HepG2 (cell line): ENCODE measurements around the gene SIK3. TPM values are rescaled to one million over a fixed set of nuclear protein-coding genes. Genes with fewer than 3 reads are reported as not detected.

Source experiments
- ATM ChIP-seq: fragments of 450-650 bp; IDR thresholded peaks from 2 replicates; pipeline ENCODE4 v1.7.1; 2017; ENCODE audit warnings: mild to moderate bottlenecking, borderline replicate concordance
- EP300 ChIP-seq, 3 experiments: sonication (generic) in 1 of 3; formaldehyde crosslinking in 1 of 3; IDR thresholded peaks; 2 replicates each; pipeline versions ENCODE4 v1.5.1 to v1.6.1; 2011 to 2020; ENCODE audit warnings: low read depth in 2 of 3, low read length in 2 of 3, borderline replicate concordance in 1 of 3, improper control_type of control experiment in 1 of 3, mild to moderate bottlenecking in 1 of 3, missing genetic modification reagents in 1 of 3, moderate library complexity in 1 of 3
- GMEB2 ChIP-seq: IDR thresholded peaks from 2 replicates; pipeline ENCODE4 v1.6.1; 2016; ENCODE audit warnings: missing biosample characterization, missing genetic modification reagents, low read depth
- HMG20A ChIP-seq: IDR thresholded peaks from 2 replicates; pipeline ENCODE4 v1.6.1; 2016; ENCODE audit warnings: borderline replicate concordance
- HNF4A ChIP-seq: sonication (generic); formaldehyde crosslinking; IDR thresholded peaks from 2 replicates; pipeline ENCODE4 v1.4.0; 2020; ENCODE audit warnings: missing genetic modification reagents
- IKZF5 ChIP-seq: IDR thresholded peaks from 2 replicates; pipeline ENCODE4 v1.6.1; 2018; ENCODE audit warnings: missing genetic modification reagents, mild to moderate bottlenecking, missing compliant biosample characterization
- KAT8 ChIP-seq: IDR thresholded peaks from 2 replicates; pipeline ENCODE4 v1.6.1; 2016; ENCODE audit warnings: missing genetic modification reagents, missing compliant biosample characterization
- MIER3 ChIP-seq: IDR thresholded peaks from 2 replicates; pipeline ENCODE4 v1.6.1; 2016; ENCODE audit warnings: missing compliant biosample characterization, borderline replicate concordance
- NFIC ChIP-seq: IDR thresholded peaks from 2 replicates; pipeline ENCODE4 v1.6.1; 2012; ENCODE audit warnings: mild to moderate bottlenecking, low read length, inconsistent platforms
- SALL1 ChIP-seq: sonication (generic); formaldehyde crosslinking; IDR thresholded peaks from 2 replicates; pipeline ENCODE4 v1.8.0; 2022; ENCODE audit warnings: mild to moderate bottlenecking, missing genetic modification reagents
- SKIL ChIP-seq: sonication (generic); formaldehyde crosslinking; IDR thresholded peaks from 2 replicates; pipeline ENCODE4 v1.8.0; 2022; ENCODE audit warnings: missing genetic modification reagents, mild to moderate bottlenecking, moderate library complexity, borderline replicate concordance
- SRY ChIP-seq: sonication (generic); formaldehyde crosslinking; IDR thresholded peaks from 2 replicates; pipeline ENCODE4 v1.8.0; 2022; ENCODE audit warnings: mild to moderate bottlenecking, missing genetic modification reagents
- TRAFD1 ChIP-seq: sonication (generic); formaldehyde crosslinking; IDR thresholded peaks from 2 replicates; pipeline ENCODE4 v1.5.1; 2020; ENCODE audit warnings: missing genetic modification reagents, mild to moderate bottlenecking, borderline replicate concordance
- TSC22D2 ChIP-seq: sonication (generic); formaldehyde crosslinking; IDR thresholded peaks from 2 replicates; pipeline ENCODE4 v1.5.1; 2020; ENCODE audit warnings: missing genetic modification reagents, mild to moderate bottlenecking, borderline replicate concordance
- ZFP82 ChIP-seq: sonication (generic); formaldehyde crosslinking; IDR thresholded peaks from 2 replicates; pipeline ENCODE4 v1.5.1; 2020; ENCODE audit warnings: mild to moderate bottlenecking, missing genetic modification reagents, borderline replicate concordance
- ZMYM2 ChIP-seq: sonication (generic); formaldehyde crosslinking; IDR thresholded peaks from 2 replicates; pipeline ENCODE4 v1.8.0; 2022; ENCODE audit warnings: mild to moderate bottlenecking, missing genetic modification reagents
- ZNF24 ChIP-seq: fragments of 450-650 bp; IDR thresholded peaks from 2 replicates; pipeline ENCODE4 v1.6.1; 2017; ENCODE audit warnings: antibody characterized with exemption, mild to moderate bottlenecking
- ZNF350 ChIP-seq: sonication (generic); formaldehyde crosslinking; IDR thresholded peaks from 2 replicates; pipeline ENCODE4 v1.4.0; 2020; ENCODE audit warnings: mild to moderate bottlenecking, low read depth, missing genetic modification reagents, borderline replicate concordance
- ZNF703 ChIP-seq: sonication (generic); formaldehyde crosslinking; IDR thresholded peaks from 2 replicates; pipeline ENCODE4 v1.5.1; 2020; ENCODE audit warnings: missing genetic modification reagents, mild to moderate bottlenecking, moderate library complexity, borderline replicate concordance
- ZNF709 ChIP-seq: sonication (generic); formaldehyde crosslinking; IDR thresholded peaks from 2 replicates; pipeline ENCODE4 v1.5.0; 2020; ENCODE audit warnings: mild to moderate bottlenecking, missing genetic modification reagents
- ZNF816 ChIP-seq: sonication (generic); formaldehyde crosslinking; IDR thresholded peaks from 2 replicates; pipeline ENCODE4 v1.8.0; 2022; ENCODE audit warnings: missing genetic modification reagents, mild to moderate bottlenecking, borderline replicate concordance
- ZNF841 ChIP-seq: sonication (generic); formaldehyde crosslinking; IDR thresholded peaks from 2 replicates; pipeline ENCODE4 v1.8.1; 2023; ENCODE audit warnings: missing genetic modification reagents, borderline replicate concordance
- polyA plus RNA-seq, 8 experiments: library from polyadenylated mRNA; depleted of rRNA in 3 of 8; stranded (reverse) in 7 of 8; unstranded in 1 of 8; fragments of >200 nt; fragmentation: Illumina TruSeq in 4 of 8; extraction: Trizol in 4 of 8; gene quantifications; 2 replicates each; pipeline versions ENCODE4 v1.2.1 to v1.2.3, GENCODE V29; 2011 to 2016; ENCODE audit warnings: low read depth in 4 of 8, missing spikeins in 1 of 8, mixed read lengths in 1 of 8; ENCODE audit not compliant: insufficient read depth in 1 of 8
- total RNA-seq, 5 experiments: library from RNA; depleted of rRNA; stranded (reverse); fragments of >200 nt; fragmentation: Illumina TruSeq; extraction: Trizol; gene quantifications; 2 replicates each; pipeline ENCODE4 v1.2.3, GENCODE V29; 2016; ENCODE audit warnings: low read depth in 1 of 5

The SIK3 gene
- total and polyA plus RNA-seq, 2 of the 13 experiments (the other 11 are each of a cell fraction or from before 2014, with no cell fraction given): 5.7 to 9.8 TPM

GRCh38 chr11:116826751-116827431, 271.3 kb downstream of the SIK3 start (continued):
- TF ChIP-seq GMEB2 (CRISPR knock-in tag): no peak
- peak; percentile 90 for TF ChIP-seq ZNF350 (CRISPR knock-in tag)
- 0 out of 2 replicates have a peak, but pooled peaks have one; percentile 32 for TF ChIP-seq ZNF24
- no peak for TF ChIP-seq ZNF841
- TF ChIP-seq ZMYM2 (CRISPR knock-in tag): peak; percentile 91
- TF ChIP-seq ATM: no peak
- no peak for TF ChIP-seq ZFP82 (CRISPR knock-in tag)
- no peak for TF ChIP-seq ZNF703 (CRISPR knock-in tag)
- TF ChIP-seq IKZF5 (CRISPR knock-in tag): peak; percentile 95
- TF ChIP-seq SRY (CRISPR knock-in tag): no peak
- peak; percentile 98 for TF ChIP-seq HNF4A (CRISPR knock-in tag)
- TF ChIP-seq KAT8: 0 out of 2 replicates have a peak, but pooled peaks have one; percentile 36
- TF ChIP-seq SALL1 (CRISPR knock-in tag): peak; percentile 98
- TF ChIP-seq EP300 (IDR thresholded peaks at IDR 0.05; ENCODE audit: low read depth in 2 of 2, low read length in 2 of 2): peak; percentile 35 to 82; a peak in 3 of 4 replicates
- TF ChIP-seq EP300 (CRISPR knock-in tag; IDR thresholded peaks at IDR 0.05; ENCODE audit: borderline replicate concordance): peak; percentile 71; the same call in 1 of the 2 replicates
- TF ChIP-seq NFIC: no peak
- no peak; the same call in 1 of the 2 replicates for TF ChIP-seq TSC22D2 (CRISPR knock-in tag)
- peak; percentile 68; the same call in 1 of the 2 replicates for TF ChIP-seq HMG20A (CRISPR knock-in tag)
- TF ChIP-seq SKIL: peak; percentile 97
- peak; percentile 87 for TF ChIP-seq MIER3 (CRISPR knock-in tag)
- peak; percentile 39; the same call in 1 of the 2 replicates for TF ChIP-seq ZNF709 (CRISPR knock-in tag)
- TF ChIP-seq TRAFD1: no peak
- TF ChIP-seq ZNF816: no peak
